ENCODE results near the gene RPL7A. TPM values are rescaled to one million over a fixed set of nuclear protein-coding genes. Genes with fewer than 3 reads are reported as not detected.

Gene RPL7A
- polyA plus RNA-seq, 2 donors: 2,052 to 3,524 TPM

DNA sequence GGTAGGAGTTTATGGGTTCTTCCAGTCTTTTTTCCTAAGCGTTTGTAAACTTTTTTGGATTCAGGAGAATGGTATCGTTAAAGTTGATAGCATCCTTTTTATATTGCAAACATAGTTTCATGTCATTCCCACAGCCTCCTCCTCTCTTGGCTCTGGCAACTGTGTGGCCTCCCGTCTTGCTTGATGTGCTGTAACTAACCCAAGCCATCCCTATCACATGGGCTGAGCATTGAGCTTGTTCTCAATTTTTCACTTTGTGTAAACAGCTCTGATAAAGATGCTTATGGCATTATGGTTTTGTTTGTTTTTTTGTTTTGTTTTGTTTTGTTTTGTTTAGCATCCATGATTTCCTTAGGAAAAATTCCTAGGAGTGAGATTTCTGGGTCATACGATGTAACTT is 32.7 kb downstream of the RPL7A start:
- 85 to 88% methylated on average over 4 of the region's 4 CpGs for WGBS, 2 donors

DNA sequence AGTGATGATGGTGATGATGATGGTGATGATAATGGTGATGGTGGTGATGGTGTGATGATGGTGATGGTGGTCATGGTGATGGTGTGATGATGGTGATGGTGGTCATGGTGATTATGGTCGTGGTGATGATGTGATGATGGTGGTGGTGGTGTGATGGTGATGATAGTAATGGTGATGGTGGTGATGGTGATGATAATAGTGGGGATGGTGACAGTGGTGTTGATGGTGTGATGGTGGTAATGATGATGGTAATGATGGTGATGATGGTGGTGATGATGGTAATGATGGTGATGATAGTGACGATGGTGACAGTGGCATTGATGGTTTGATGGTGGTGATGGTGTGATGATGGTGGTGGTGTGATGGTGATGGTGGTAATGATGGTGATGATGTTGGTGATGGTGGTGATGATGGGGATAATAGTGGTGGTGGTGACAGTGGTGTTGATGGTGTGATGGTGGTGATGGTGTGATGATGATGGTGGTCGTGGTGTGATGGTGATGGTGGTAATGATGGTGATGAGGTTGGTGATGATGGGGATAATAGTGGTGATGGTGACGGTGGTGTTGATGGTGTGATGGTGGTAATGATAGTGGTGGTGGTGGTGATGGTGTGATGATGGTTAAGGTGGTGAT is 34.6 kb downstream of the RPL7A start:
- no peaks in the 10 kb centered on the region for H3K36me3 ChIP-seq (ENCODE audit: control insufficient read depth in 2 of 2, insufficient read depth in 2 of 2, low read length in 1 of 2)

More for the DNA sequence above, 32.7 kb downstream of the RPL7A start:
- H3K4me3 ChIP-seq (ENCODE audit: low read depth in 1 of 2, low read length in 2 of 2): no peak overlapping the region
- H3K27me3 ChIP-seq (ENCODE audit: control insufficient read depth in 1 of 2, insufficient read depth in 2 of 2, low read length in 2 of 2): no peaks in the 10 kb centered on the region
- H3K27ac ChIP-seq (ENCODE audit: low read depth in 2 of 2, low read length in 1 of 2): no peak overlapping the region
- peaks cover 0 to 3% of the 10 kb centered on the region in 2 donors for H3K9me3 ChIP-seq (ENCODE audit: control insufficient read depth in 2 of 2, insufficient read depth in 1 of 2, low read depth in 1 of 2, low read length in 1 of 2)
- H3K4me1 ChIP-seq (ENCODE audit: control insufficient read depth in 2 of 2, insufficient read depth in 2 of 2, low read length in 1 of 2): peaks cover 6 to 12% of the 10 kb centered on the region in 2 donors
- H3K36me3 ChIP-seq (ENCODE audit: control insufficient read depth in 2 of 2, insufficient read depth in 2 of 2, low read length in 1 of 2): no peaks in the 10 kb centered on the region

GRCh38 chr9:133383438-133383837 is 35.4 kb downstream of the RPL7A start:
- no peak overlapping the region for H3K4me3 ChIP-seq (ENCODE audit: low read depth in 1 of 2, low read length in 2 of 2)
- H3K4me1 ChIP-seq (ENCODE audit: control insufficient read depth in 2 of 2, insufficient read depth in 2 of 2, low read length in 1 of 2): peaks cover under 1 to 12% of the 10 kb centered on the region in 2 donors
- H3K27ac ChIP-seq (ENCODE audit: low read depth in 2 of 2, low read length in 1 of 2): no peak overlapping the region
- 86 to 93% methylated on average over 3 of the region's 3 CpGs for WGBS, 2 donors
- H3K27me3 ChIP-seq (ENCODE audit: control insufficient read depth in 1 of 2, insufficient read depth in 2 of 2, low read length in 2 of 2): no peaks in the 10 kb centered on the region
- H3K36me3 ChIP-seq (ENCODE audit: control insufficient read depth in 2 of 2, insufficient read depth in 2 of 2, low read length in 1 of 2): no peaks in the 10 kb centered on the region
- peaks cover 0 to 3% of the 10 kb centered on the region in 2 donors for H3K9me3 ChIP-seq (ENCODE audit: control insufficient read depth in 2 of 2, insufficient read depth in 1 of 2, low read depth in 1 of 2, low read length in 1 of 2)

More for the DNA sequence above, 34.6 kb downstream of the RPL7A start:
- H3K4me3 ChIP-seq (ENCODE audit: low read depth in 1 of 2, low read length in 2 of 2): no peak overlapping the region
- no peaks in the 10 kb centered on the region for H3K27me3 ChIP-seq (ENCODE audit: control insufficient read depth in 1 of 2, insufficient read depth in 2 of 2, low read length in 2 of 2)
- no peak overlapping the region for H3K27ac ChIP-seq (ENCODE audit: low read depth in 2 of 2, low read length in 1 of 2)
- H3K9me3 ChIP-seq (ENCODE audit: control insufficient read depth in 2 of 2, insufficient read depth in 1 of 2, low read depth in 1 of 2, low read length in 1 of 2): peaks cover 0 to 3% of the 10 kb centered on the region in 2 donors
- WGBS, 2 donors: 88 to 89% methylated on average over 4 of the region's 4 CpGs
- H3K4me1 ChIP-seq (ENCODE audit: control insufficient read depth in 2 of 2, insufficient read depth in 2 of 2, low read length in 1 of 2): peaks cover 6 to 16% of the 10 kb centered on the region in 2 donors

DNA sequence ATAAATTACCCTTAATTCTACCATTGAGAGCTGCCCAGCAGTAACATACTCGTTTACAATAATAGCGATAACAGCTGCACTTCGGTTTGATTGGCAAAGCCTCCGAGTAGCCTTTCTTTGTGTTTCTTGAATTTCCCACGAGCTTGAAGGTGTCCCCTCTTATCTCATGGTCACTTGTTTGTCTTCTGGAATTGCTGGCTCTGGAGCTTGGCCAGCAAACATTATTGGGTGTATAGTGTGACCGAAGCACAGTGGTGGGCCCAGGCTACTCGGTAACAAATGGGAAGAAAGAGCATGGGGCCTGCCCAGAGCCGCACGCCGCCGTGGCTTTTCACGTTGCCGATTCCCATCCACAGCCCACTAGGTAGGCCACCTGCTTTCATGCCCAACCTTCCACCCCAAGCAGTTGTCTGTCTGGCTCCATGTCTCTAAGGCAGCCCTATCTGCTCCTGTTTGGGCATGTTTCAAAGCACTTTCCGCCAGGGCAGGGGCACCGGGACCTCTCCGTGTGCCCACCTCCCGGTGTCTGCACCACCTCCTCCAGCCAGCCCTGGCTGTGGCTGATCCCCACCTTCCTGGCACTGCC is 36.8 kb downstream of the RPL7A start:
- 88% methylated on average over 17 of the region's 17 CpGs for WGBS, 2 donors
- Histone ChIP-seq H3K4me3 (ENCODE audit: low read depth in 1 of 2, low read length in 2 of 2) (no peak overlapping the region), H3K4me1 (ENCODE audit: control insufficient read depth in 2 of 2, insufficient read depth in 2 of 2, low read length in 1 of 2) (peaks cover 0 to 4% of the 10 kb centered on the region in 2 donors), H3K27ac (ENCODE audit: low read depth in 2 of 2, low read length in 1 of 2) (no peak overlapping the region), H3K27me3 (ENCODE audit: control insufficient read depth in 1 of 2, insufficient read depth in 2 of 2, low read length in 2 of 2) (no peaks in the 10 kb centered on the region), H3K36me3 (ENCODE audit: control insufficient read depth in 2 of 2, insufficient read depth in 2 of 2, low read length in 1 of 2) (no peaks in the 10 kb centered on the region), H3K9me3 (ENCODE audit: control insufficient read depth in 2 of 2, insufficient read depth in 1 of 2, low read depth in 1 of 2, low read length in 1 of 2) (peaks cover 0 to 3% of the 10 kb centered on the region in 2 donors)

DNA sequence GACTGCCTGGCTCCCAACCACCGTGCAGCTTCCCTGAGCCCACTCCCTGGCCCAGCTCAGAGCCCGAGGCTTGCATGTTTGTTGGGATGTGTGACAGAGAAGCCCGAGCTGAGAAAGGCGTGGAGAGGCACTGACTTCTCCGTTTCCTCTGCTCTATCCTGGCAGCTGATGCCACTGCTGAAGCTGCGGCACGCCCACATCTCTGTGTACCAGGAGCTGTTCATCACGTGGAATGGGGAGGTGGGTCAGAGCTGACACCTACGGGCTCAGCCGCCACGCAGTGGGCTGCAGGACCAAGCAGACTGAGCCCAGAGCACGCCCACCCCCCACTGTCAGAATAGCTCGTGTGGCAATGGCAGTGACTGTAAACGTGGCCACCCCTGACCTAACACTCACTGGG is 37.4 kb downstream of the RPL7A start:
- no peak overlapping the region for H3K27ac ChIP-seq (ENCODE audit: low read depth in 2 of 2, low read length in 1 of 2)

DNA sequence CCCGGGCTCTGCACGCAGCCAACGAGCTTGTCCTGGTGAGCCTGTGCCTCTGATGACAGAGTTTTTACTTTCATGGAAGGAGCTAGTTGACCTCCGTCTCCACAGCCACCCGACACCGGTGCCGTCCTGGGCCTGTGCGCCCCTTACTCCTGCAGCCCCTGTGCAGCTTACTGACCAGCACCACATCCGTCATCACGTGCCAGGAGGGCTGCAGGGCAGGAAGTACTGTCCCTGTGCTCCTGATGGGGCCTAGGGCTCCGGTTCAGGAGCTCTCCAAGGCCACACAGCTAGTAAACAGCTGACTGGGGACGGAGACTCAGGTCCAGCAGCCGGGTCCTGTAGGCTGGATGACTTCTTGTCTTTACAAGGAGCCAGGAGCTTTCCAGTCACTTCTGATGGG is 38.3 kb downstream of the RPL7A start:
- Histone ChIP-seq H3K27ac (ENCODE audit: low read depth in 2 of 2, low read length in 1 of 2) (no peak overlapping the region), H3K36me3 (ENCODE audit: control insufficient read depth in 2 of 2, insufficient read depth in 2 of 2, low read length in 1 of 2) (no peaks in the 10 kb centered on the region), H3K9me3 (ENCODE audit: control insufficient read depth in 2 of 2, insufficient read depth in 1 of 2, low read depth in 1 of 2, low read length in 1 of 2) (peaks cover 0 to 3% of the 10 kb centered on the region in 2 donors), H3K27me3 (ENCODE audit: control insufficient read depth in 1 of 2, insufficient read depth in 2 of 2, low read length in 2 of 2) (no peaks in the 10 kb centered on the region), H3K4me1 (ENCODE audit: control insufficient read depth in 2 of 2, insufficient read depth in 2 of 2, low read length in 1 of 2) (peaks cover 0 to 4% of the 10 kb centered on the region in 2 donors), H3K4me3 (ENCODE audit: low read depth in 1 of 2, low read length in 2 of 2) (no peak overlapping the region)
- 82 to 88% methylated on average over 13 of the region's 13 CpGs for WGBS, 2 donors

More for the DNA sequence above, 37.4 kb downstream of the RPL7A start:
- peaks cover 0 to 3% of the 10 kb centered on the region in 2 donors for H3K9me3 ChIP-seq (ENCODE audit: control insufficient read depth in 2 of 2, insufficient read depth in 1 of 2, low read depth in 1 of 2, low read length in 1 of 2)
- peaks cover 0 to 4% of the 10 kb centered on the region in 2 donors for H3K4me1 ChIP-seq (ENCODE audit: control insufficient read depth in 2 of 2, insufficient read depth in 2 of 2, low read length in 1 of 2)
- H3K36me3 ChIP-seq (ENCODE audit: control insufficient read depth in 2 of 2, insufficient read depth in 2 of 2, low read length in 1 of 2): no peaks in the 10 kb centered on the region
- 80% methylated on average over 14 of the region's 14 CpGs for WGBS, 2 donors
- no peaks in the 10 kb centered on the region for H3K27me3 ChIP-seq (ENCODE audit: control insufficient read depth in 1 of 2, insufficient read depth in 2 of 2, low read length in 2 of 2)
- no peak overlapping the region for H3K4me3 ChIP-seq (ENCODE audit: low read depth in 1 of 2, low read length in 2 of 2)

DNA sequence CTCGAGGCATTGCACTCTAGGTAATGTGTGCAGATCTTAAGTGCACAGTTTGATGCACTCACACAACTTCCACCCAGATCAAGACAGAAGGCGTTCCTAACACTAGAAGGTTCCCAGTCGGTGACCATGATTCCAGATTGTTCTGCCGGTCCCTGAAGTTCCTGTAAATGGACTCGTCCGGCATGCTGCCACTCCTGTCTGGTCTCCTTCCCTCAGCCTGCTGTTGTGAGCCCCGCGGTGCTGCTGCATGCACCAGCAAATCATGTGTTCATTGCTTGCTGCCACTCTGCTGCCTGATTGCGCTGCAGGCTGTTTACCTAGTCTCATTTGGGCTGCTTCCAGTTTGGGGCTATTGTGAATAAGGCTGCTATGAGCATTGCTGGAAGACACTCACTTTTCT is 39.7 kb downstream of the RPL7A start:
- Histone ChIP-seq H3K27me3 (ENCODE audit: control insufficient read depth in 1 of 2, insufficient read depth in 2 of 2, low read length in 2 of 2) (no peaks in the 10 kb centered on the region), H3K4me3 (ENCODE audit: low read depth in 1 of 2, low read length in 2 of 2) (no peak overlapping the region), H3K27ac (ENCODE audit: low read depth in 2 of 2, low read length in 1 of 2) (no peak overlapping the region), H3K4me1 (ENCODE audit: control insufficient read depth in 2 of 2, insufficient read depth in 2 of 2, low read length in 1 of 2) (peaks cover 0 to 4% of the 10 kb centered on the region in 2 donors), H3K36me3 (ENCODE audit: control insufficient read depth in 2 of 2, insufficient read depth in 2 of 2, low read length in 1 of 2) (no peaks in the 10 kb centered on the region), H3K9me3 (ENCODE audit: control insufficient read depth in 2 of 2, insufficient read depth in 1 of 2, low read depth in 1 of 2, low read length in 1 of 2) (peaks cover 0 to 3% of the 10 kb centered on the region in 2 donors)
- 48 to 52% methylated on average over 9 of the region's 9 CpGs for WGBS, 2 donors

- Histone ChIP-seq H3K36me3 (ENCODE audit: control insufficient read depth in 2 of 2, insufficient read depth in 2 of 2, low read length in 1 of 2) (no peaks in the 10 kb centered on the region), H3K27me3 (ENCODE audit: control insufficient read depth in 1 of 2, insufficient read depth in 2 of 2, low read length in 2 of 2) (no peaks in the 10 kb centered on the region), H3K4me1 (ENCODE audit: control insufficient read depth in 2 of 2, insufficient read depth in 2 of 2, low read length in 1 of 2) (peaks cover 0 to 4% of the 10 kb centered on the region in 2 donors), H3K4me3 (ENCODE audit: low read depth in 1 of 2, low read length in 2 of 2) (no peak overlapping the region), H3K9me3 (ENCODE audit: control insufficient read depth in 2 of 2, insufficient read depth in 1 of 2, low read depth in 1 of 2, low read length in 1 of 2) (no peaks in the 10 kb centered on the region), H3K27ac (ENCODE audit: low read depth in 2 of 2, low read length in 1 of 2) (no peak overlapping the region)
- WGBS, 2 donors: 95 to 97% methylated on average over 12 of the region's 12 CpGs
Observed at GRCh38 chr9:133389025-133389557, 41.1 kb downstream of the RPL7A start.

GRCh38 chr9:133389562-133389961 is 41.5 kb downstream of the RPL7A start:
- H3K36me3 ChIP-seq (ENCODE audit: control insufficient read depth in 2 of 2, insufficient read depth in 2 of 2, low read length in 1 of 2): no peaks in the 10 kb centered on the region
- H3K9me3 ChIP-seq (ENCODE audit: control insufficient read depth in 2 of 2, insufficient read depth in 1 of 2, low read depth in 1 of 2, low read length in 1 of 2): peaks cover 0 to 2% of the 10 kb centered on the region in 2 donors
- H3K4me3 ChIP-seq (ENCODE audit: low read depth in 1 of 2, low read length in 2 of 2): no peak overlapping the region
- H3K4me1 ChIP-seq (ENCODE audit: control insufficient read depth in 2 of 2, insufficient read depth in 2 of 2, low read length in 1 of 2): peaks cover 0 to 4% of the 10 kb centered on the region in 2 donors
- 90 to 94% methylated on average over 13 of the region's 13 CpGs for WGBS, 2 donors
- H3K27ac ChIP-seq (ENCODE audit: low read depth in 2 of 2, low read length in 1 of 2): no peak overlapping the region
- H3K27me3 ChIP-seq (ENCODE audit: control insufficient read depth in 1 of 2, insufficient read depth in 2 of 2, low read length in 2 of 2): no peaks in the 10 kb centered on the region
